Lower leg skin (tissue), 4 donors: Measurements from ENCODE around the gene KRTAP10-5. TPM values are rescaled to one million over a fixed set of nuclear protein-coding genes. Genes with fewer than 3 reads are reported as not detected.
"Not testable (repeated sequence)": the region's sequence is repeated elsewhere in the genome, so short reads cannot be mapped to it uniquely, and the experiment has no call there.

Experiments
- DNase-seq, 2 donors: peaks; one replicate each; pipeline ENCODE4 v3.0.0-alpha.2; 2019; ENCODE audit warnings: low spot score in 2 of 2
- H3K4me3 ChIP-seq: fragments of 200-600 bp; sonication (generic); 2 replicates; pipeline ENCODE4 v1.5.1; 2017; ENCODE audit warnings: mild to moderate bottlenecking, low read depth; ENCODE audit not compliant: poor library complexity, severe bottlenecking
- POLR2A ChIP-seq, 2 donors: fragments of 450-650 bp; IDR thresholded peaks; one replicate each; pipeline ENCODE4 v1.6.1; 2016 to 2017; ENCODE audit warnings: antibody characterized with exemption in 2 of 2, mild to moderate bottlenecking in 1 of 2, moderate library complexity in 1 of 2
- WGBS, 2 donors: methylation state at CpG; one replicate each; pipeline ENCODE4 v1.1.5; 2018; 5-methylcytosine and 5-hydroxymethylcytosine counted together
- intact Hi-C: fragments of 100-400 bp; cut with DNase I; formaldehyde crosslinking; loops from one replicate; pipeline ENCODE4 v1.15.0; 2023; ENCODE audit warnings: low total_unique reads
- total RNA-seq, 4 donors: library from RNA; depleted of rRNA; stranded (reverse); fragments of >200 nt; gene quantifications; one replicate each; pipeline ENCODE4 v1.1.0, GENCODE V29; 2016
- TF ChIP-seq, protein P1 (sequence below), 3 donors: fragments of 450-650 bp; IDR thresholded peaks; one replicate each; pipeline ENCODE4 v1.5.1; 2016; ENCODE audit warnings: antibody characterized with exemption in 3 of 3, mild to moderate bottlenecking in 3 of 3, moderate library complexity in 2 of 3

KRTAP10-5 gene
- total RNA-seq, 4 donors from 2014 or later = 6.1 TPM; not detected in 3

DNA sequence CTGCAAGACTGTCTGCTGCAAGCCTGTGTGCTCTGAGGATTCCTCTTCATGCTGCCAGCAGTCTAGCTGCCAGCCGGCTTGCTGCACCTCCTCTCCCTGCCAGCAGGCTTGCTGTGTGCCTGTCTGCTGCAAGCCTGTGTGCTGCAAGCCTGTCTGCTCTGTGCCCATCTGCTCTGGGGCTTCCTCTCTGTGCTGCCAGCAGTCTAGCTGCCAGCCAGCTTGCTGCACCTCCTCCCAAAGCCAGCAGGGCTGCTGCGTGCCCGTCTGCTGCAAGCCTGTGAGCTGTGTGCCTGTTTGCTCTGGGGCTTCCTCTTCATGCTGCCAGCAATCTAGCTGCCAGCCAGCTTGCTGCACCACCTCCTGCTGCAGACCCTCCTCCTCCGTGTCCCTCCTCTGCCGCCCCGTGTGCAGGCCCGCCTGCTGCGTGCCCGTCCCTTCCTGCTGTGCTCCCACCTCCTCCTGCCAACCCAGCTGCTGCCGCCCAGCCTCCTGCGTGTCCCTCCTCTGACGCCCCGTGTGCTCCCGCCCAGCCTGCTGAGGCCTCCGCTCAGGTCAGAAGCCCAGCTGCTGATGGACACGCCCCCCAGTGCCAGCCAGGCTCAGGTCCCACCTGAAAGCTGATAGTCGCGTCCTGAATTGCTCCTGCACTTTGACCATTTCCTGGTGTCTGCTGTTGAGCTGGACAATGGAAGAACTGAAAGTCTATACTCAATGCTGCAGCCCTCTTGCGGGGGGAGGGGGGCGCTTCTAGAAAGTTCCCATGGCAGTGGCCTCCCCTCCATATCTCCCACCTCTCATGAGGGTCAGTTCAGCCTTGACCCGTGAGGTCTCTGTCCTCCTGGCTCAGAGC is 5.7 kb downstream of the KRTAP10-5 start:
- TF ChIP-seq POLR2A (IDR thresholded peaks at IDR 0.05) = no peak
- TF ChIP-seq, protein P1, sequence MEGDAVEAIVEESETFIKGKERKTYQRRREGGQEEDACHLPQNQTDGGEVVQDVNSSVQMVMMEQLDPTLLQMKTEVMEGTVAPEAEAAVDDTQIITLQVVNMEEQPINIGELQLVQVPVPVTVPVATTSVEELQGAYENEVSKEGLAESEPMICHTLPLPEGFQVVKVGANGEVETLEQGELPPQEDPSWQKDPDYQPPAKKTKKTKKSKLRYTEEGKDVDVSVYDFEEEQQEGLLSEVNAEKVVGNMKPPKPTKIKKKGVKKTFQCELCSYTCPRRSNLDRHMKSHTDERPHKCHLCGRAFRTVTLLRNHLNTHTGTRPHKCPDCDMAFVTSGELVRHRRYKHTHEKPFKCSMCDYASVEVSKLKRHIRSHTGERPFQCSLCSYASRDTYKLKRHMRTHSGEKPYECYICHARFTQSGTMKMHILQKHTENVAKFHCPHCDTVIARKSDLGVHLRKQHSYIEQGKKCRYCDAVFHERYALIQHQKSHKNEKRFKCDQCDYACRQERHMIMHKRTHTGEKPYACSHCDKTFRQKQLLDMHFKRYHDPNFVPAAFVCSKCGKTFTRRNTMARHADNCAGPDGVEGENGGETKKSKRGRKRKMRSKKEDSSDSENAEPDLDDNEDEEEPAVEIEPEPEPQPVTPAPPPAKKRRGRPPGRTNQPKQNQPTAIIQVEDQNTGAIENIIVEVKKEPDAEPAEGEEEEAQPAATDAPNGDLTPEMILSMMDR (IDR thresholded peaks at IDR 0.05) = no peak
- peak in 1 of 2 donors; percentile 46 for DNase-seq
- intact Hi-C loops = no loop called here
- WGBS, 2 donors = 31 to 57% methylated on average over 8 to 21 of the region's 21 CpGs
- H3K4me3 ChIP-seq = no peak overlapping the region

- H3K4me3 ChIP-seq, intact Hi-C loops: not testable (repeated sequence)
- DNase-seq = peak in 1 of 2 donors; percentile 76
- 52 to 58% methylated on average over 11 to 23 of the region's 25 CpGs for WGBS, 2 donors
Measured at GRCh38 chr21:44573630-44574456, 6.6 kb downstream of the KRTAP10-5 start, which contains the start of gene KRTAP10-4. TSS of gene KRTAP10-4 (plus strand) at chr21:44573729. CDS start at chr21:44573759, 30 bp downstream.

DNA sequence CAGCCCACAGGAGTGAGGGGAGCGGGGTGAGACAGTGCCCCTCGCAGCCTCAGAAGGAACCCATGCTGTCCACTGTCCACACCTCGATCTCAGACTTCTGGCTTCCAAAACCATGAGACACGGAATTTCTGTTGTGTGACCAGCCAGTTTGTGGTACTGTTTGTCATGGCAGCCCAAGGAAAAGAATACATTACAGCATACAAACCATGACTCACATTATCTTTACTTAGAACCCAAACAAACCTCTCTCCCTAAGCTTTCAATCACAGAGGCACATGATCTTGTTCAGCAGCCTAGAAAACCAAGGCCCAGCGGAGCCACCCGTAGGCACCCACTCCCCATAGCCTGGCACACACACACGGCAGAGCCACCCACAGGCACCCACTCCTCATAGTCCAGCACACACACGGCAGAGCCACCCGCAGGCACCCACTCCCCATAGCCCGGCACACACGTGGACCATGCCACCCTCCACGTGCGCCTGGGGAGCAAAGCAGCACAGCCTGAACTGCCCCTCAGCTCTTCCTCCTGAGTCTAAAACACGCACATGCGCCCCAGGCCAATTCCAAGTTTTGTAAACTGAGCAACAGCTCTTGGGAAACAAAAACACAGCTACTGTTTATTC is 7.3 kb downstream of the KRTAP10-5 start:
- H3K4me3 ChIP-seq = no peak overlapping the region
- 76 to 84% methylated on average over 15 of the region's 15 CpGs for WGBS, 2 donors
- no peak for TF ChIP-seq POLR2A (IDR thresholded peaks at IDR 0.05)
- TF ChIP-seq, protein P1 (IDR thresholded peaks at IDR 0.05) = no peak
- intact Hi-C loops = no loop called here
- DNase-seq = peak in 1 of 2 donors; percentile 52

DNA sequence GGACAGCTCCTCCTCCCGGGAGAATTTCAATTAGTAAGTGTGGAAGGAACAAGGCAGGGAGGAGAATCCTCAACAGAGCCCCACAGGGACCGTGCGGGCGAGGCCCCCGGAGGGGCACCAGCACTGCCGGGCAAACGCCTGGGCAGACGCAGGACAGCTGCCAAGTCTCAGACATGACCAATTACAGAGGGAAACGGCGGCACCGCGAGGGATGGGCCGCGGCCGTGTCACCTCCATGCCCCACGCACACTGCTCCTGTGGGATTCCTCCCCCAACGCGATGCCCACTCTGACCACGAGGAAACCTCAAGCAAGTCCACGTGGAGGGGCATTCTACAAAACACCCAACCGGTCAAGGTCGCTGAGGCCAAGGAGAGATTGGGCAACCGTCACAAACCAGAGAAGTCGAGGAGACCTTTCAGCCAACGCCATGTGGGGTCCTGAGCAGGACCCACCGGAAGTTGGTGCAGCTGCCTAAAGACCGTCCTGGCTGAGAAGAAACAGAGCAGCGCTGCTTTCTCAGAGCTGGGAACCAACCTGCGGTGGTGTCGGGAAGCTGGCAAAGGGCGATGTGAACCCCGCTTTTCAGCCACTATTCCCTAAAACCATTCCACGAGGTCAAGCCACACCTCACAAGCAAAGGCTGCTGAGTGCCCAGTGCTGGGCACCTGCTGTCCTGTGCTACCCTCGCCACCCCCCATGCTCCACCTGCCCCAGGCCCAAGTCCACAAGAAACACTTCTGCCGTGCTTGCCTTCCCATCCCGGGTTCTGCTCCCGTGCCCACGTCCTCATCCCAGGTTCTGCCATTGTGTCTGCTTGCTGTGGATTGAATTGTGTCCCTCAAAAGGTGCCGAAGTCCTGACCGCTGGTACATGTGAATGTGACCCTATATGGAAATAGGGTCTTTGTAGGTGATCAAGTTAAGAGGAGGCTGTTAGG is 8.3 kb downstream of the KRTAP10-5 start:
- no peak overlapping the region for H3K4me3 ChIP-seq
- DNase-seq = peak; percentile 10 to 79
- 88 to 89% methylated on average over 40 of the region's 40 CpGs for WGBS, 2 donors
- TF ChIP-seq POLR2A (IDR thresholded peaks at IDR 0.05) = no peak
- TF ChIP-seq, protein P1 (IDR thresholded peaks at IDR 0.05) = no peak
- intact Hi-C loops = no loop called here

- no peak overlapping the region for H3K4me3 ChIP-seq
- 79 to 84% methylated on average over 4 of the region's 4 CpGs for WGBS, 2 donors
- no peak for DNase-seq
- intact Hi-C loops = no loop called here
- TF ChIP-seq, protein P1 (IDR thresholded peaks at IDR 0.05) = no peak
- no peak for TF ChIP-seq POLR2A (IDR thresholded peaks at IDR 0.05)
Measured at GRCh38 chr21:44571296-44571695, 9.1 kb downstream of the KRTAP10-5 start.
